Pancreas (tissue), 10 donors: ENCODE results near the gene LRBA. TPM values are rescaled to one million over a fixed set of nuclear protein-coding genes. Genes with fewer than 3 reads are reported as not detected.

Source experiments
- ATAC-seq, 4 donors: fragments of 200-7000 bp; cut with Tn5 transposase; one replicate each; pipeline versions ENCODE4 v1.8.0 to v1.9.1; 2020; ENCODE audit warnings: mild to moderate bottlenecking in 4 of 4, moderate library complexity in 4 of 4
- DNase-seq, 6 donors: peaks; one replicate each; pipeline ENCODE4 v3.0.0-alpha.2; 2020
- FAIRE-seq: peaks from 2 replicates; lab custom pipeline; 2012; peaks lifted over from hg19 to GRCh38; lab: Jason Lieb, UNC
- H3K27ac ChIP-seq, 4 donors: fragments of 200-600 bp; sonication (generic); 1 replicate in 3 of 4; 2 replicates in 1 of 4; pipeline versions ENCODE4 v1.5.0 to v1.8.0; 2020
- H3K27me3 ChIP-seq, 4 donors: fragments of 200-600 bp; one replicate each; pipeline ENCODE4 v1.8.0; 2021
- H3K36me3 ChIP-seq, 3 donors: fragments of 200-600 bp; sonication (generic) in 1 of 3; one replicate each; pipeline versions ENCODE4 v1.5.0 to v1.8.0; 2020 to 2021
- H3K4me1 ChIP-seq, 3 donors: fragments of 200-600 bp; one replicate each; pipeline ENCODE4 v1.8.0; 2021
- H3K4me3 ChIP-seq, 4 donors: fragments of 200-600 bp; sonication (generic) in 2 of 4; one replicate each; pipeline versions ENCODE4 v1.5.0 to v1.8.0; 2020 to 2021
- H3K9me3 ChIP-seq, 4 donors: fragments of 200-600 bp; one replicate each; pipeline ENCODE4 v1.8.0; 2021
- WGBS, 2 donors: extraction: QIAGEN DNeasy Blood & Tissue Kit; methylation state at CpG; one replicate each; pipeline ENCODE4 v1.1.7; 2013; 5-methylcytosine and 5-hydroxymethylcytosine counted together
- intact Hi-C, 3 donors: fragments of 100-400 bp; cut with DNase I; formaldehyde crosslinking; loops; one replicate each; pipeline versions ENCODE4 v1.11.1 to v1.14.2; 2022
- polyA plus RNA-seq, 2 donors: library from polyadenylated mRNA; stranded (reverse); fragments of 200-250 nt; gene quantifications; one replicate each; pipeline ENCODE4 v1.2.3, GENCODE V29; 2013
- total RNA-seq, 6 donors: library from RNA; stranded (reverse); fragmentation: NEBNext Ultra II Directional in 4 of 6; extraction: Animal tissue kit (Norgen Biotek cat#: 25700) in 4 of 6; gene quantifications; one replicate each; pipeline versions ENCODE4 v1.2.1 to v1.2.4, GENCODE V29; 2021 to 2023
- TF ChIP-seq, protein P1 (sequence below), 4 donors: fragments of 200-600 bp; sonication (generic) in 3 of 4; IDR thresholded peaks; one replicate each; pipeline versions ENCODE4 v1.5.0 to v1.8.0; 2021; ENCODE audit warnings: antibody characterized with exemption in 4 of 4
- donor health status: healthy with polysubstance abuse.
- donor health status: DM: no; HTN: no; CAD: no; lungs with moderate emphysema.
- donor health status: DM: no; HTN: no; CAD: no.
- donor health status: control.
- donor health status: control.
- donor health status: Bipolar disorder and iron deficiency.
- donor health status: DM: yes; HTN: yes; CAD: no.
- donor health status: DM: no; HTN: no; CAD: no.
- donor health status: DM: no; HTN: no; CAD: no.
- donor health status: DM: yes; HTN: yes; CAD: no.

LRBA gene
- total and polyA plus RNA-seq, 8 donors = 6.6 to 35.3 (median 22.3) TPM

DNA sequence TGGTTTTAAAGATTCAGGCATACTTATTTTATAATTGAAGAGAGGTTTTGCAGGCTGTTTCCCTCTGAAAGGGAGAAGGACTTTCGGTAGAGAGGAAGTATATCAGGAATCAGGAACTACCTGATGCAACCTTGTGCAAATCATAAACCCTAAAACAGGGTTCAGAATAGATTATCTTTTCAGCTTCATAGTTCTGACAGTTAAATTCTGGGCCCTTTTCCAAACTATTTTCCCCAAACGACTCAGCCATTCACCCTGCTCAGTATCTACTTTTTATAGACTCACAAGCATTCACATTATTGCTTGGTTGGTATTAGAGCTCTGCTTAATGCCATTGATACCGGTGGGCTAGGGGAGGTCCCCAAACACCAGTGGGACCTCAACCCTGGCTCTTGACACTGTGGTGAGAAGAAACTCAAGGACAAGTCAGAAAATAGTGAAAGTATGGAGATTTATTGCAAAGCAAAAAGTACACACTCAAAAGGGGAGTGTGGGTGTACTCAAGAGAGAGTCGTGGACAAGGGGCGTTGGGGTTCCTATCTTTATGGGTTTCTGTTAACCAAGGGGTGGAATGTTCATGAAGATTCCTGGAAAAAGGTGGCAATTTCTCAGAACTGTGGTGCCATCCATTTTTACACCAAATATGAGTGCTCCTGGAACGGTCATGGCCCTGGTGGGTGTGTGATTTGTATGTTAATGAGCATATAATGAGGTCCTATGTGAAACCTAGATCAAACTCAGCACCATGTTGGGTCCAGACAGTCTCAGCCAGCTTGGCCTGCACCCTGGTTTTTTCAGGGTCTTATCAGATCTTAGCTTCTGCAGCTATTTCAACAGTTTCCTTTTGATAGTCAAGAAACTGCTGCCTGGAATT, 698.5 kb downstream of the LRBA start:
- FAIRE-seq (no peak), DNase-seq (no peak), ATAC-seq (peak in 2 of 4 donors; percentile 30 to 51)
- Histone ChIP-seq H3K27me3 (no peaks in the 10 kb centered on the region), H3K27ac (no peak overlapping the region), H3K4me3 (no peak overlapping the region), H3K4me1 (peaks cover 0 to 5% (median 0%) of the 10 kb centered on the region in 3 donors), H3K9me3 (no peaks in the 10 kb centered on the region), H3K36me3 (no peaks in the 10 kb centered on the region)
- TF ChIP-seq, protein P1, sequence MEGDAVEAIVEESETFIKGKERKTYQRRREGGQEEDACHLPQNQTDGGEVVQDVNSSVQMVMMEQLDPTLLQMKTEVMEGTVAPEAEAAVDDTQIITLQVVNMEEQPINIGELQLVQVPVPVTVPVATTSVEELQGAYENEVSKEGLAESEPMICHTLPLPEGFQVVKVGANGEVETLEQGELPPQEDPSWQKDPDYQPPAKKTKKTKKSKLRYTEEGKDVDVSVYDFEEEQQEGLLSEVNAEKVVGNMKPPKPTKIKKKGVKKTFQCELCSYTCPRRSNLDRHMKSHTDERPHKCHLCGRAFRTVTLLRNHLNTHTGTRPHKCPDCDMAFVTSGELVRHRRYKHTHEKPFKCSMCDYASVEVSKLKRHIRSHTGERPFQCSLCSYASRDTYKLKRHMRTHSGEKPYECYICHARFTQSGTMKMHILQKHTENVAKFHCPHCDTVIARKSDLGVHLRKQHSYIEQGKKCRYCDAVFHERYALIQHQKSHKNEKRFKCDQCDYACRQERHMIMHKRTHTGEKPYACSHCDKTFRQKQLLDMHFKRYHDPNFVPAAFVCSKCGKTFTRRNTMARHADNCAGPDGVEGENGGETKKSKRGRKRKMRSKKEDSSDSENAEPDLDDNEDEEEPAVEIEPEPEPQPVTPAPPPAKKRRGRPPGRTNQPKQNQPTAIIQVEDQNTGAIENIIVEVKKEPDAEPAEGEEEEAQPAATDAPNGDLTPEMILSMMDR (IDR thresholded peaks at IDR 0.05) = no peak
- intact Hi-C loops = no loop called here
- WGBS, 2 donors = 66 to 67% methylated on average over 6 of the region's 6 CpGs

DNA sequence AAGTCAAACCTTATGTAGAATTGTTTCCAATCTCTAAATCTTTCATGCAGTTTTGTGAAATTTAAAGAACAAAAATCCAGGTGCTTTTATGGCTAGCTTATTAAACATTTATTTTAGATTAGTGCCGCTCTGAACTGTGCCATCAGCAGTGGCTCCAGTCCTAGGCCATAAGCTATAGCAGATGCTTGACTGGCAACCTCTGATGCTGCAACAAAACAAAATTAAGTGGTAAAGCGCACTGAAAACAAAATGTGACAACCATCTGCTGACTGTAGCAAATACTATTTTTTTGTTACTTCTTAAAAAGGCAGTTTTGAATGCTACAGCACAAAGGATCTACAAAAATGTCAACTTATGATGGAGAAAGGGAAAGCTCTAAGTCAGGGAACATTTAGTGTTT, 699.4 kb downstream of the LRBA start:
- DNase-seq (no peak), ATAC-seq (no peak), FAIRE-seq (no peak)
- H3K9me3 ChIP-seq = no peaks in the 10 kb centered on the region
- intact Hi-C loops = no loop called here
- no peak overlapping the region for H3K4me3 ChIP-seq
- no peaks in the 10 kb centered on the region for H3K36me3 ChIP-seq
- peaks cover 0 to 5% (median 0%) of the 10 kb centered on the region in 3 donors for H3K4me1 ChIP-seq
- H3K27ac ChIP-seq = no peak overlapping the region
- TF ChIP-seq, protein P1 (IDR thresholded peaks at IDR 0.05) = no peak
- 72 to 73% methylated on average over 2 of the region's 2 CpGs for WGBS, 2 donors
- H3K27me3 ChIP-seq = no peaks in the 10 kb centered on the region

DNA sequence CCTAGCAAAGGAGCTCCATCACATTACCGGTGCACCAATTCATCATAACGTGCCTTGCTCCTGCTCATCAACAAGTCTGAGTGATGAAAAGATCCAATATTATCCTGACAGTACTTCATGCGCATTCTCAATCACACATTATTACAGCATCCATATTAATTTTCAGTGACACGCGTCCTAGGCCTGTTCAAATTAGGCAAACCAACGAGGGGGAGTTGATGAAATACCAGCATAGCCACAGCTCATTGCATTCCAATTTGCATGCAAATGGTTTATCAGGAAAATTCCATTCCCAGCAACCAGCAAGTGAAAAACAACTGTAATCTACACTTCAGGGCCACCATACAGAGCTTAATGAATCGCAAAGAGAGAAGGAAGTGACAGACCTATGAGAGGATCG, 699.9 kb downstream of the LRBA start:
- no peaks in the 10 kb centered on the region for H3K27me3 ChIP-seq
- no peaks in the 10 kb centered on the region for H3K36me3 ChIP-seq
- intact Hi-C loops = no loop called here
- no peaks in the 10 kb centered on the region for H3K9me3 ChIP-seq
- no peak overlapping the region for H3K27ac ChIP-seq
- peaks cover 0 to 5% (median 0%) of the 10 kb centered on the region in 3 donors for H3K4me1 ChIP-seq
- no peak overlapping the region for H3K4me3 ChIP-seq
- TF ChIP-seq, protein P1 (IDR thresholded peaks at IDR 0.05) = no peak
- DNase-seq (no peak), ATAC-seq (peak in 2 of 4 donors; percentile 30 to 49), FAIRE-seq (no peak)
- 69% methylated on average over 8 of the region's 8 CpGs for WGBS, 2 donors

DNA sequence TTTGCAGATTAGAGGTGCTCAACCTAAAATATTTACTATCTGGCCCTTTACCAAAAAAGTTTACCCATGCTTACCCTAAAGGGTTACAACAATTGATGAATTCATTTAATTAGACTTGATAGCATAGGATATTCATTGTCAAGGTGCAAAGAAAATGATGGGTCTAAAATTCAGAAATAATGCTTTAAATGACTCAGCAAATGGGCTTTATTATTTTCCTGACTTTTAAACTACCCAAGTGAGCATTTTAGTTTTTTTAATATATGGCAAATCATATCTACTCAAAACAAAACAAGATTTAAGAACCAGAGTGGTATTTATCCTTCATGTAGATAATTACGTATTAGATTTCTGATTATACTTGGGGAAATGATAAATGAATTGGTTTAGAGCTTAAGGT, 701.1 kb downstream of the LRBA start:
- H3K4me3 ChIP-seq = no peak overlapping the region
- H3K27me3 ChIP-seq = no peaks in the 10 kb centered on the region
- ATAC-seq (no peak), FAIRE-seq (no peak), DNase-seq (no peak)
- peaks cover 0 to 5% (median 0%) of the 10 kb centered on the region in 3 donors for H3K4me1 ChIP-seq
- no peaks in the 10 kb centered on the region for H3K36me3 ChIP-seq
- TF ChIP-seq, protein P1 (IDR thresholded peaks at IDR 0.05) = no peak
- no peak overlapping the region for H3K27ac ChIP-seq
- WGBS, 2 donors = 65 to 68% methylated on average over 1 of the region's 1 CpG
- no peaks in the 10 kb centered on the region for H3K9me3 ChIP-seq
- intact Hi-C loops = no loop called here
